K562 (cell line): ENCODE results near the gene IL20RA. TPM values are rescaled to one million over a fixed set of nuclear protein-coding genes. Genes with fewer than 3 reads are reported as not detected.

Source experiments
- ATAC-seq: fragments of 200-7000 bp; cut with Tn5 transposase; 3 replicates; pipeline ENCODE4 v1.9.1; 2020; ENCODE audit warnings: moderate library complexity
- BruUV-seq: library from RNA; stranded (reverse); fragments of 400-500 nt; replicated peaks from 2 replicates; lab custom pipeline; 2021; lab: Mats Ljungman, UMichigan
- CTCF ChIA-PET: fragments of 300-600 bp; formaldehyde crosslinking; extraction: SDS; loops from one replicate; lab custom pipeline; 2021; ENCODE audit warnings: low intra/inter-chr PET ratio; lab: Yijun Ruan, JAX
- POLR2A ChIA-PET: fragments of 300-600, 350-650 bp; sonication (Branson Sonifier 250); formaldehyde crosslinking; extraction: SDS; loops from one replicate; lab custom pipeline; 2021; ENCODE audit warnings: antibody characterized with exemption, inconsistent platforms; lab: Yijun Ruan, JAX
- DNase-seq, 4 experiments: peaks; one replicate each; pipeline versions ENCODE4 v3.0.0 to v3.0.0-alpha.2; 2011 to 2018; ENCODE audit warnings: low spot score in 3 of 4, mixed read lengths in 3 of 4; ENCODE audit errors: extremely low read depth in 1 of 4
- FAIRE-seq: peaks from 2 replicates; lab custom pipeline; 2011; peaks lifted over from hg19 to GRCh38; lab: Jason Lieb, UNC
- H2AFZ ChIP-seq: 2 replicates; pipeline ENCODE4 v1.6.0; 2011; ENCODE audit warnings: low read depth, low read length, control low read depth, inconsistent platforms
- H3K27ac ChIP-seq: fragments of 200-600 bp; 3 replicates; pipeline ENCODE4 v1.8.0; 2011; ENCODE audit warnings: low read depth, mild to moderate bottlenecking, control low read depth, inconsistent platforms, low read length, moderate library complexity, mixed read lengths; ENCODE audit errors: extremely low read depth
- H3K27me3 ChIP-seq, 2 experiments: fragments of 300-600 bp in 1 of 2; 2 replicates in 1 of 2; 3 replicates in 1 of 2; pipeline versions ENCODE4 v1.6.0 to v1.8.0; 2011; ENCODE audit warnings: inconsistent platforms in 2 of 2, low read length in 2 of 2, mild to moderate bottlenecking in 1 of 2, mixed read lengths in 1 of 2, moderate library complexity in 1 of 2; ENCODE audit not compliant: control insufficient read depth in 2 of 2, insufficient read depth in 2 of 2
- H3K36me3 ChIP-seq: fragments of 300-600 bp; 3 replicates; pipeline ENCODE4 v1.8.0; 2011; ENCODE audit warnings: mild to moderate bottlenecking, low read length, inconsistent platforms; ENCODE audit not compliant: control insufficient read depth, insufficient read depth
- H3K4me1 ChIP-seq, 2 experiments: fragments of 200-600 bp in 1 of 2; replicated peaks in 1 of 2; 2 replicates in 1 of 2; 3 replicates in 1 of 2; pipeline versions ENCODE4 v1.5.1 to v1.8.0; 2011; ENCODE audit warnings: inconsistent platforms in 2 of 2, low read length in 2 of 2, mild to moderate bottlenecking in 1 of 2, mixed read lengths in 1 of 2, moderate library complexity in 1 of 2; ENCODE audit not compliant: control insufficient read depth in 2 of 2, insufficient read depth in 2 of 2
- H3K4me2 ChIP-seq: 2 replicates; pipeline ENCODE4 v1.6.1; 2011; ENCODE audit warnings: low read length, control low read depth, inconsistent platforms, mixed read lengths; ENCODE audit not compliant: insufficient read depth
- H3K4me3 ChIP-seq: fragments of 200-600 bp; sonication (generic), shearing (Covaris generic); 2 replicates; pipeline ENCODE4 v1.5.1; 2016; ENCODE audit warnings: control low read depth, inconsistent platforms
- H3K79me2 ChIP-seq: fragments of 200-600 bp; 3 replicates; pipeline ENCODE4 v1.8.0; 2011; ENCODE audit warnings: low read length, inconsistent platforms; ENCODE audit not compliant: control insufficient read depth, insufficient read depth
- H3K9ac ChIP-seq, 2 experiments: 2 replicates each; pipeline versions ENCODE4 v1.6.0 to v1.6.1; 2011; ENCODE audit warnings: low read depth in 2 of 2, low read length in 2 of 2, control low read depth in 1 of 2, inconsistent platforms in 1 of 2, mild to moderate bottlenecking in 1 of 2, mixed read lengths in 1 of 2; ENCODE audit not compliant: insufficient read depth in 1 of 2
- H3K9me1 ChIP-seq: one replicate; pipeline ENCODE4 v1.6.0; 2011; ENCODE audit warnings: inconsistent platforms, mild to moderate bottlenecking, low read length, moderate library complexity; ENCODE audit not compliant: control insufficient read depth, insufficient read depth
- H3K9me3 ChIP-seq: replicated peaks from 2 replicates; pipeline ENCODE4 v1.5.1; 2011; ENCODE audit warnings: low read depth, low read length, inconsistent platforms; ENCODE audit not compliant: control insufficient read depth, insufficient read depth
- H4K20me1 ChIP-seq: replicated peaks from 2 replicates; pipeline ENCODE4 v1.6.1; 2011; ENCODE audit warnings: low read length, inconsistent platforms, mixed read lengths; ENCODE audit not compliant: control insufficient read depth, insufficient read depth
- BRD4 ChIP-seq: fragments of 200-600 bp; sonication (generic); IDR thresholded peaks from 2 replicates; pipeline ENCODE4 v1.6.1; 2017; ENCODE audit warnings: inconsistent platforms
- DDX20 ChIP-seq: fragments of 450-650 bp; IDR thresholded peaks from 2 replicates; pipeline ENCODE4 v1.6.1; 2016; ENCODE audit warnings: missing genetic modification characterization, low read depth, mild to moderate bottlenecking, missing compliant biosample characterization, moderate library complexity
- FOXP1 ChIP-seq: sonication (generic); formaldehyde crosslinking; IDR thresholded peaks from 2 replicates; pipeline ENCODE4 v1.8.0; 2022; ENCODE audit warnings: mild to moderate bottlenecking, missing genetic modification reagents
- HDGF ChIP-seq: fragments of 450-650 bp; IDR thresholded peaks from 2 replicates; pipeline ENCODE4 v1.6.1; 2016
- MBD2 ChIP-seq: sonication (generic); IDR thresholded peaks from 2 replicates; pipeline ENCODE4 v1.6.1; 2016; ENCODE audit warnings: low read depth, borderline replicate concordance
- MCM2 ChIP-seq: fragments of 450-650 bp; IDR thresholded peaks from 2 replicates; pipeline ENCODE4 v1.6.1; 2017; ENCODE audit warnings: low read depth, mild to moderate bottlenecking
- NR2F6 ChIP-seq: fragments of 450-650 bp; formaldehyde crosslinking; IDR thresholded peaks from 2 replicates; pipeline ENCODE4 v1.4.0; 2020; ENCODE audit warnings: mild to moderate bottlenecking
- POLR2A ChIP-seq: fragments of 450-650 bp; conservative IDR thresholded peaks from 2 replicates; pipeline ENCODE4 v1.6.1; 2016
- POLR2H ChIP-seq: IDR thresholded peaks from 2 replicates; pipeline ENCODE4 v1.6.1; 2016; ENCODE audit warnings: missing genetic modification characterization, low read depth, mild to moderate bottlenecking, control low read depth, missing compliant biosample characterization, moderate library complexity
- SNRNP70 ChIP-seq: fragments of 200-400 bp; formaldehyde crosslinking; optimal IDR thresholded peaks from 2 replicates; pipeline ENCODE3; 2017; ENCODE audit warnings: low read depth, low read length
- TARDBP ChIP-seq: fragments of 450-650 bp; IDR thresholded peaks from 2 replicates; pipeline ENCODE4 v1.6.1; 2016
- ZNF165 ChIP-seq: fragments of 250-450 bp; sonication (Bioruptor Pico); IDR thresholded peaks from 2 replicates; pipeline ENCODE4 v1.4.0; 2020; ENCODE audit warnings: borderline replicate concordance
- ZNF23 ChIP-seq: fragments of 250-450 bp; sonication (Bioruptor Pico); IDR thresholded peaks from 2 replicates; pipeline ENCODE4 v1.4.0; 2020; ENCODE audit warnings: mild to moderate bottlenecking
- ZNF436 ChIP-seq: fragments of 250-450, 450-650 bp; sonication (Bioruptor Pico); formaldehyde crosslinking; IDR thresholded peaks from 2 replicates; pipeline ENCODE4 v1.7.0; 2020; ENCODE audit warnings: mild to moderate bottlenecking
- ZNF589 ChIP-seq: fragments of 200-800 bp; sonication (Bioruptor generic); IDR thresholded peaks from 2 replicates; pipeline ENCODE4 v1.6.1; 2016; ENCODE audit warnings: low read depth, missing genetic modification characterization, missing compliant biosample characterization
- WGBS: fragments of 100-300 bp; shearing (Covaris generic); methylation state at CpG from one replicate; pipeline ENCODE4 v1.1.6; 2016; ENCODE audit warnings: low coverage, mixed read lengths; ENCODE audit not compliant: insufficient coverage; ENCODE audit errors: missing lambda C conversion rate; 5-methylcytosine and 5-hydroxymethylcytosine counted together
- in situ Hi-C: fragments of 300-500 bp; cut with MboI; formaldehyde crosslinking; loops from 4 replicates; pipeline ENCODE4 v1.15.0; 2018; ENCODE audit warnings: inconsistent platforms, mixed read lengths
- intact Hi-C: fragments of 100-400 bp; cut with micrococcal nuclease; formaldehyde crosslinking; loops from 2 replicates; pipeline ENCODE4 v1.14.2; 2022
- polyA plus RNA-seq, 8 experiments: library from polyadenylated mRNA; depleted of rRNA in 4 of 8; stranded (reverse) in 5 of 8; unstranded in 3 of 8; fragments of >200 nt; fragmentation: Nextera tagmentation in 2 of 8; fragmentation: Illumina TruSeq in 1 of 8; extraction: Ambion mirVana in 2 of 8; extraction: Trizol in 1 of 8; gene quantifications; 2 replicates each; pipeline versions ENCODE4 v1.2.1 to v1.2.3, GENCODE V29; 2011 to 2014; ENCODE audit warnings: inconsistent platforms in 1 of 8, missing spikeins in 1 of 8
- total RNA-seq, 7 experiments: library from RNA; depleted of rRNA in 6 of 7; stranded (reverse); fragments of >200 nt in 6 of 7; fragmentation: Illumina TruSeq in 2 of 7; extraction: Trizol in 2 of 7; gene quantifications; 2 replicates each; pipeline versions ENCODE4 v1.2.1 to v1.2.3, GENCODE V29; 2011 to 2021; ENCODE audit warnings: low replicate concordance in 1 of 7
- TF ChIP-seq, protein P1 (sequence below): fragments of 450-650 bp; IDR thresholded peaks from 2 replicates; pipeline ENCODE4 v1.6.1; 2017; ENCODE audit warnings: antibody characterized with exemption, mild to moderate bottlenecking

Gene IL20RA
- total and polyA plus RNA-seq, 9 of the 15 experiments (the other 6 are each of a cell fraction or from before 2014, with no cell fraction given): not detected

DNA sequence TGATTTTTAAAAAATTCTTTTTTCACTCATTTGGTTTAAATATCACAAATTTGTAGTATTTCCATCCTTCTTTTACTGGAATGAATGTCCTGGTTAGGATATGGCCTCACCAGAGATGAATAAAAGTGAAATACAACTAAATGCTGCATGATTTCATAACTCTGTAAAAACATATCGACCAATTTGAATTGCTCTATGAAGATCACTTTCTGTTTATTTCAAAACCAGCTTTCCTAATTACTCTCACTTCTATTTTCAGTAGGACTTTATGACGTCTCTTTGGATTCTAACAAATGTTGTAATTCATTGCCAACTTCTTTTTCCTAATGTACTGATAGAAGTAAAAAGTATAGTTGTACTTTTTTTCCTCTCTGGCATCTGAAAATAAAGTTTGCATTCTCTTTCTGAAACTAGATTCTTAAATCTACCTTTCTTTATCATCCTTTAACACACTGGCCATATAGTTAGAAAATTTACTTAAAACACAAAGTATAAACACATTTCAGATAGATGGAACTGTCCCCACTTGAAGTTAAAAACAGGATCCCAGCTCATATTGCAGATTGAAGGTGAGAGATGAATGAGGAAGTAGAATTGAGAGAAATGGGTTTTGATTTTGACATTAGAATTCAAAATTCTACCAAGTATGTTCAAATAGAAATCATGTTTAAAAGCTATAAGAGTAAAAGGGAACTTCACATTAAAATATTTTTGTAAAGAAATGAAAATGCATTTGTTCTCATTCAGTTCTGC is 40.3 kb upstream of the IL20RA start (continued):
- no peak for TF ChIP-seq ZNF589 (CRISPR knock-in tag)
- TF ChIP-seq, all 486 proteins: peak for 0

DNA sequence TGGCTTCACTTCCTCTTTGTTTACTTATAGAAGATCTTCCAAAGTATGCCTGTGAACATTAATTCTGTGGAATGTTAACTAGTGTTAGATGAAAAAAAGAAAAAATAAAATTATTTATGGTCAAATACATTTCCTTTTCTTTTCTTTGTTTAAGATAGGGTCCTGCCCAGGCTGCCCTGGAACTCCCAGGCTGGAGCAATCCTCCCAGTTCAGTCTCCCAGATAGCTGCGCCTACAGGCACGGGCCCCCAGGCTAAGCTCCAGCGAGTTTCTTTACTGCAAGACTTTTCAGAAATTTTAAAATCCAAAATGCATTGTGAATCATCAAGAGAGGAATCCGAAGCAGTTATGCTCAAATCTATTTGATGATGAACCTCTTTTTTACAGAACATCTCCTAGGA is 39.3 kb upstream of the IL20RA start:
- H3K79me2 ChIP-seq: no peaks in the 10 kb centered on the region
- no peaks in the 10 kb centered on the region for H3K4me1 ChIP-seq
- FAIRE-seq: no peak
- no peak overlapping the region for H3K4me2 ChIP-seq
- H3K36me3 ChIP-seq: no peaks in the 10 kb centered on the region
- ChIA-PET POLR2A (interaction anchor here (0.8 kb wide), 1 partner anchor 78 kb away, joined by 5 read pairs; no protein-coding TSS in a partner anchor), CTCF (interaction anchor here (0.6 kb wide), 1 partner anchor 719 kb away, joined by 3 read pairs; no protein-coding TSS in a partner anchor)
- H2AFZ ChIP-seq: no peak overlapping the region
- peaks cover 0 to 5% of the 10 kb centered on the region in 2 experiments; a peak in 1 of 5 replicates for H3K27me3 ChIP-seq
- H3K9me3 ChIP-seq: no peaks in the 10 kb centered on the region
- no peak overlapping the region for H3K27ac ChIP-seq
- intact Hi-C loops: no loop called here
- WGBS: 0% methylated on average over 4 of the region's 4 CpGs
- no peak for DNase-seq
- H3K9me1 ChIP-seq: no peaks in the 10 kb centered on the region
- BruUV-seq: no TSS peak
- no peak overlapping the region for H3K9ac ChIP-seq
- in situ Hi-C loops: loop anchor here (10.0 kb wide), 1 partner anchor 551 kb away; no protein-coding TSS in a partner anchor
- H4K20me1 ChIP-seq: no peaks in the 10 kb centered on the region
- TF ChIP-seq MCM2 (no peak), DDX20 (no peak), POLR2A (no peak), HDGF (no peak), TARDBP (no peak), FOXP1 (no peak), ZNF165 (CRISPR knock-in tag) (no peak), MBD2 (no peak), ZNF436 (CRISPR knock-in tag) (no peak), SNRNP70 (no peak), POLR2H (tag) (no peak), BRD4 (no peak), ZNF23 (CRISPR knock-in tag) (no peak), NR2F6 (no peak)
- TF ChIP-seq, protein P1, sequence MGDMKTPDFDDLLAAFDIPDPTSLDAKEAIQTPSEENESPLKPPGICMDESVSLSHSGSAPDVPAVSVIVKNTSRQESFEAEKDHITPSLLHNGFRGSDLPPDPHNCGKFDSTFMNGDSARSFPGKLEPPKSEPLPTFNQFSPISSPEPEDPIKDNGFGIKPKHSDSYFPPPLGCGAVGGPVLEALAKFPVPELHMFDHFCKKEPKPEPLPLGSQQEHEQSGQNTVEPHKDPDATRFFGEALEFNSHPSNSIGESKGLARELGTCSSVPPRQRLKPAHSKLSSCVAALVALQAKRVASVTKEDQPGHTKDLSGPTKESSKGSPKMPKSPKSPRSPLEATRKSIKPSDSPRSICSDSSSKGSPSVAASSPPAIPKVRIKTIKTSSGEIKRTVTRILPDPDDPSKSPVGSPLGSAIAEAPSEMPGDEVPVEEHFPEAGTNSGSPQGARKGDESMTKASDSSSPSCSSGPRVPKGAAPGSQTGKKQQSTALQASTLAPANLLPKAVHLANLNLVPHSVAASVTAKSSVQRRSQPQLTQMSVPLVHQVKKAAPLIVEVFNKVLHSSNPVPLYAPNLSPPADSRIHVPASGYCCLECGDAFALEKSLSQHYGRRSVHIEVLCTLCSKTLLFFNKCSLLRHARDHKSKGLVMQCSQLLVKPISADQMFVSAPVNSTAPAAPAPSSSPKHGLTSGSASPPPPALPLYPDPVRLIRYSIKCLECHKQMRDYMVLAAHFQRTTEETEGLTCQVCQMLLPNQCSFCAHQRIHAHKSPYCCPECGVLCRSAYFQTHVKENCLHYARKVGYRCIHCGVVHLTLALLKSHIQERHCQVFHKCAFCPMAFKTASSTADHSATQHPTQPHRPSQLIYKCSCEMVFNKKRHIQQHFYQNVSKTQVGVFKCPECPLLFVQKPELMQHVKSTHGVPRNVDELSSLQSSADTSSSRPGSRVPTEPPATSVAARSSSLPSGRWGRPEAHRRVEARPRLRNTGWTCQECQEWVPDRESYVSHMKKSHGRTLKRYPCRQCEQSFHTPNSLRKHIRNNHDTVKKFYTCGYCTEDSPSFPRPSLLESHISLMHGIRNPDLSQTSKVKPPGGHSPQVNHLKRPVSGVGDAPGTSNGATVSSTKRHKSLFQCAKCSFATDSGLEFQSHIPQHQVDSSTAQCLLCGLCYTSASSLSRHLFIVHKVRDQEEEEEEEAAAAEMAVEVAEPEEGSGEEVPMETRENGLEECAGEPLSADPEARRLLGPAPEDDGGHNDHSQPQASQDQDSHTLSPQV: no peak
- ATAC-seq: no peak
- no peak overlapping the region for H3K4me3 ChIP-seq
